Measurements from ENCODE around the gene DGKE.

Gene DGKE

GRCh38 chr17:56819431-56820145 lies 14.4 kb upstream of the DGKE start:
- Histone ChIP-seq H3K27me3 (peaks cover 17% of the 10 kb centered on the region), H3K4me3 (ENCODE audit: low read depth, low read length) (no peak overlapping the region), H3K9me3 (no peaks in the 10 kb centered on the region), H3K36me3 (no peaks in the 10 kb centered on the region), H3K4me1 (no peaks in the 10 kb centered on the region)
- DNase-seq = peak; percentile 73
- TF ChIP-seq CTCF (IDR thresholded peaks at IDR 0.05; ENCODE audit: low read depth, low read length) = peak; percentile 84

- Histone ChIP-seq H3K9me3 (no peaks in the 10 kb centered on the region), H3K4me3 (ENCODE audit: low read depth, low read length) (no peak overlapping the region), H3K36me3 (no peaks in the 10 kb centered on the region), H3K4me1 (no peaks in the 10 kb centered on the region), H3K27me3 (peaks cover 12% of the 10 kb centered on the region)
- DNase-seq = no peak
- TF ChIP-seq CTCF (IDR thresholded peaks at IDR 0.05; ENCODE audit: low read depth, low read length) = no peak
Measured at GRCh38 chr17:56820207-56820606, 13.7 kb upstream of the DGKE start.

DNA sequence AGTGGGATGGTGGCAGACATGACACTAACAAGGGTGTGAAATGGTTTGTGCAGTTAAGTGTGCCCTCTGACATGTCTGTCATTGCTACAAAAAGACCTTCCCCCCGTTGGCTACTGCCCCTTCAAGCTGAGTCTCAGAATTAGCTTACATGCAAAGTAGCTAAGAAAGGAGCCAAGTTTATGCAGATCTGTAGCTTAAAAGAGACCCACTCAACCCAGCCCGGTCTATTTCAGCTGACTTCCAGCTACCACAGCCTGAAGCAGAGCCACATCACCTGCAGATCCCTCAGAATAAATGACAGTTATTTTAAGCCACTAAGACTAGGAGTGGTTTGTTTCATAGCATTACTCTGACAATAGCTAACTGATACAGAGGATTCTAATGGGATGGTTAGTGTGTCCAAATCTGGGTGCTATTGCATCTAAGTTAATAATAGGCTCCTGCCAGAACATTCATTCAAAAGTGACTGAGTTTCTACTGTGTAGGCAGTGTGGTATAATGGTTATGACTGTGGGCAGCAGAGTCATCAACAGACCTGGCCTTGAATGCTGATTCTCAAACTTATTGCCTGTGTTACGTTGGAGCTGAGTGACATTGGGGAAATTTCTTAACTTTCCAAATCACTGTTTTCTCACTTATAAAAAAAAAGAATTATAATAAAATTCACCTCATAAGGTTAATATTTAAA lies 12.0 kb upstream of the DGKE start:
- H3K4me1 ChIP-seq = no peaks in the 10 kb centered on the region
- TF ChIP-seq CTCF (IDR thresholded peaks at IDR 0.05; ENCODE audit: low read depth, low read length) = no peak
- DNase-seq = no peak
- H3K4me3 ChIP-seq (ENCODE audit: low read depth, low read length) = no peak overlapping the region
- H3K36me3 ChIP-seq = no peaks in the 10 kb centered on the region
- H3K9me3 ChIP-seq = no peaks in the 10 kb centered on the region
- peaks cover 16% of the 10 kb centered on the region for H3K27me3 ChIP-seq

GRCh38 chr17:56822725-56823124 lies 11.2 kb upstream of the DGKE start:
- H3K9me3 ChIP-seq = no peaks in the 10 kb centered on the region
- no peak for DNase-seq
- no peaks in the 10 kb centered on the region for H3K36me3 ChIP-seq
- peaks cover 23% of the 10 kb centered on the region for H3K27me3 ChIP-seq
- TF ChIP-seq CTCF (IDR thresholded peaks at IDR 0.05; ENCODE audit: low read depth, low read length) = no peak
- no peak overlapping the region for H3K4me3 ChIP-seq (ENCODE audit: low read depth, low read length)
- no peaks in the 10 kb centered on the region for H3K4me1 ChIP-seq

GRCh38 chr17:56823848-56824247 lies 10.1 kb upstream of the DGKE start:
- Histone ChIP-seq H3K27me3 (peaks cover 30% of the 10 kb centered on the region), H3K4me3 (ENCODE audit: low read depth, low read length) (no peak overlapping the region), H3K36me3 (no peaks in the 10 kb centered on the region), H3K9me3 (no peaks in the 10 kb centered on the region), H3K4me1 (no peaks in the 10 kb centered on the region)
- no peak for DNase-seq
- TF ChIP-seq CTCF (IDR thresholded peaks at IDR 0.05; ENCODE audit: low read depth, low read length) = no peak

DNA sequence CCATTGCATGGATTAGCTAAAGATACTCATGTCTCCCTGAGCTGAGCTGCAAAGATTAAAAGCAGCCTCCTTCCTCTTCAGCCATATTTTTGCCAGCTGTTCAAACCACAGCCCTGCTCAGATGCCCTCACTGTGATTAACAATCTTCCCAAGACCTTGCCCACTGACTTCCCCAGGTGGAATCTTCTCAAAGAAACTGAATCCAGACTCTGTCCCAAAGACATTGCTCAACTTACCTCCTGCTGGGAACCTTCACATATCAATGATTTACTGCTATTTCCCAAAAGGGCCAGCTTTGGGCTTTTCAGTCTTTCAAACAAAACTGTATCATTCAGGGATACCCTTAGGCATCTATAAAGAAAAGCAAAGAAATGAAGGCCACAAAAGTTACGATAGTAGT lies 9.4 kb upstream of the DGKE start:
- no peak for DNase-seq
- Histone ChIP-seq H3K36me3 (no peaks in the 10 kb centered on the region), H3K9me3 (no peaks in the 10 kb centered on the region), H3K4me1 (no peaks in the 10 kb centered on the region), H3K4me3 (ENCODE audit: low read depth, low read length) (no peak overlapping the region), H3K27me3 (peaks cover 37% of the 10 kb centered on the region)
- TF ChIP-seq CTCF (IDR thresholded peaks at IDR 0.05; ENCODE audit: low read depth, low read length) = no peak

Measured in BE2C (cell line).